SK-N-SH (cell line): ENCODE measurements around the gene NRF1.

Source experiments
- CTCF ChIP-seq: fragments of 200-600 bp; sonication (generic); IDR thresholded peaks from 2 replicates; pipeline ENCODE4 v1.6.1; 2017; ENCODE audit warnings: antibody characterized with exemption, mild to moderate bottlenecking, moderate library complexity
- EP300 ChIP-seq, 2 experiments: IDR thresholded peaks; 2 replicates each; pipeline versions ENCODE4 v1.4.0 to v1.6.1; 2012; ENCODE audit warnings: borderline replicate concordance in 1 of 2, low read depth in 1 of 2, low read length in 1 of 2
- FOXJ3 ChIP-seq: sonication (generic); formaldehyde crosslinking; IDR thresholded peaks from 2 replicates; pipeline ENCODE4 v1.5.1; 2020; ENCODE audit warnings: mild to moderate bottlenecking, missing genetic modification reagents
- JUND ChIP-seq: IDR thresholded peaks from 2 replicates; pipeline ENCODE4 v1.4.0; 2012
- MXI1 ChIP-seq: IDR thresholded peaks from 2 replicates; pipeline ENCODE4 v1.6.1; 2012; ENCODE audit warnings: mild to moderate bottlenecking, low read depth, low read length, improper control_type of control experiment
- POLR2AphosphoS5 ChIP-seq: IDR thresholded peaks from 2 replicates; pipeline ENCODE4 v1.6.1; 2012; ENCODE audit warnings: low read depth, low read length
- RCOR1 ChIP-seq: fragments of 150-350 bp; IDR thresholded peaks from 2 replicates; pipeline ENCODE4 v1.6.1; 2017; ENCODE audit warnings: antibody characterized with exemption, low read length
- REST ChIP-seq: IDR thresholded peaks from 2 replicates; pipeline ENCODE4 v1.6.1; 2012; ENCODE audit warnings: mild to moderate bottlenecking, low read depth, low read length, moderate library complexity
- SIN3A ChIP-seq: IDR thresholded peaks from 2 replicates; pipeline ENCODE4 v1.6.1; 2012; ENCODE audit warnings: low read depth, mild to moderate bottlenecking, low read length, moderate library complexity, borderline replicate concordance
- USF2 ChIP-seq: fragments of 150-350 bp; IDR thresholded peaks from 2 replicates; pipeline ENCODE4 v1.6.1; 2017; ENCODE audit warnings: antibody characterized with exemption, low read length, low read depth, borderline replicate concordance
- YY1 ChIP-seq: IDR thresholded peaks from 2 replicates; pipeline ENCODE4 v1.4.0; 2012; ENCODE audit warnings: low read depth, mild to moderate bottlenecking

- TF ChIP-seq CTCF: no peak
- TF ChIP-seq FOXJ3 (CRISPR knock-in tag): no peak
- no peak for TF ChIP-seq EP300 (IDR thresholded peaks at IDR 0.05; ENCODE audit: borderline replicate concordance in 1 of 2, low read depth in 1 of 2, low read length in 1 of 2)
- TF ChIP-seq POLR2AphosphoS5: no peak
- no peak for TF ChIP-seq MXI1
- TF ChIP-seq YY1: no peak
- TF ChIP-seq RCOR1: no peak
- no peak for TF ChIP-seq SIN3A
- TF ChIP-seq USF2: no peak
- no peak for TF ChIP-seq REST
- TF ChIP-seq JUND: no peak
Measured at GRCh38 chr7:129729511-129729910, 118.0 kb downstream of the NRF1 start.
